ENCODE data around the gene FNBP1. TPM values are rescaled to one million over a fixed set of nuclear protein-coding genes. Genes with fewer than 3 reads are reported as not detected.
"Not testable (repeated sequence)": the region's sequence is repeated elsewhere in the genome, so short reads cannot be mapped to it uniquely, and the experiment has no call there.

Gene FNBP1
- total RNA-seq, 1 donor from 2014 or later, result 12.7 TPM

DNA sequence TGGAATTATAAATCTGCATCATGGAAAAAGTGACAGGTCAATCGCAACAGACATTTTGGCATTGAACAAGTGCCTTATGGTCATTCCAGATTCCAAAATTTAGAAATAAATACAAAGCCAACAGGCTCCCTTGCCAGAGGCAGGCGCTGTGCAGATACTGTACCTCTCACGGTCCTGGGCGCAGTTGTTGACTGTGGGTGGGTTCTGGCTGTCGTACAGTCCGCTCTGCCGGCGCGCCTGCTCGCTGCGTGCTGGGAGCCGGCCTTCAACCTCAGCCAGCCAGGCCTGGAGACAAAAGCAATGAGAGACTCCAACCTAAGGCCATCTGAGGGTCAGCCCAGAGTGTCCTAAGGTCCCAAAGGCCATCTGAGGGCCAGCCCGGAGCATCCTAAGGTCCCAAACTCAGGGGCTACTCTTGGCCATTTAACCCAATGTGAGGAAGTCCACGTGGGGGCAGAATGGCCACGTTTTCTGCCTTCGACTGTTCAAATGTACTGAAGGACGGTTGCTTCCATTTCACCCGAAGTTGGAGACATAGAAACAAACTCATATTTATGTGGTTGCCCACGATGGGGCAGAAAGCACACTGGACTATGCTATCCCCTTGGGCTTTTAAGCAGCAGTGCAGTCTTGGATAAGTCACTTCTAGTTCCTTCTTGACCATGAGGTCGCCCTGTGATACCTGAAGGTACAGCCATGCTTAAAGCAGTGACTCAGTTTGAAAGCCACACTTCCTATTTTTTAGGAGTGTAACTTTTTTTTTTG lies 142.5 kb downstream of the FNBP1 start:
- ATAC-seq, result no peak
- DNase-seq (ENCODE audit: low spot score), result no peak

DNA sequence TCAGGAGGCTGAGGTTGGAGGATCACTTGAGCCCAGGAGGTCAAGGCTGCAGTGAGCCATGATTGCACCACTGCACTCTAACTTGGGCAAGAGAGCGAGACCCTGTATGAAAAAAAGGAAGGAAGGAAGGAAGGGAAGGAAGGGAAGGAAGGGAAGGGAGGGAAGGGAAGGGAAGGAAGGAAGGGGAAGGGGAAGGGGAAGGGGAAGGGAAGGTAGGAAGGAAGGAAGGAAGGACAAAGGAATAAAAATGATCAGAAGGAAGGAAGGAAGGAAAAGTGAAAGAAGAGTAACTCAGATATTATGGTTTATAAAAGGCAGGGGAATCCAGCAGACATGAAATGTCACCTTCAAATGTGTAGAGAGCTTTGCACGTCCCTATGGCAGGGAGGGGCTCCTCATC lies 143.4 kb downstream of the FNBP1 start:
- ATAC-seq (no peak), DNase-seq (ENCODE audit: low spot score) (no peak)

DNA sequence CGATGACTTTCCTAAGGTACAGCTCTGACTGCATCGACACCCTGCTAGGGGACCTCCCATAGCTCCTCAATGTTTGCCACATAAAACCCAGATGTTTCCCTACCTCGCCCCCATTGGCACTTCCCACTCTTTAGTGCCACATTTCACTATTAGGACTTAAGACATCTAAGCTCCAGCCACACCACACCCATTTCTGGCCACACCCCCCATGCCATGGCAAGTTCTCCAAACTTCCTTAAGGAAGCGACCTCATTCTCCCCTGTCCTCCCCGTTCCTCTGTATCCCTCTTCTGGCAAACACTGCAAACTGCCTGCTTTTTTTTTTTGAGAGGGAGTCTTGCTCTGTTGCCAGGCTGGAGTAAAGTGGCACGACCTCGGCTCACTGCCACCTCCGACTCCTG lies 144.8 kb downstream of the FNBP1 start:
- DNase-seq (ENCODE audit: low spot score), result no peak
- ATAC-seq, result no peak

DNA sequence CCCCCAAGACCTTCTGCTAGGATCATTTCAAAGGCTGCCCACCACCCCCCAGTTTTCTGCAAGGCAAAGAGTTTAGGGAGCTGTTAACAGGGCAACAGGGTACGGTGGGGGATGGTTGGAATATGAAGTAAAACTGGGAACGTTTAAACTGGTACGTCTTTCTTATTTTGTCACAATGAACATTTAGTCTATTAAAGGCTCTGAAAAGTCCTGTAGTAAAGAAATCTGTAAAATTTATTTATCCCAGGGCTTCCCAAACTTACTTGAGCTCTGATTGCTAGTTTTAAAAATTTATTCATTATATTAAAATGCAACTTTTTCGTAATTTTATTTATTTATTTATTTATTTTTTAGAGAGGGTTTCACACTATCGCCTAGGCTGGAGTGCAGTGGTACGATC lies 145.7 kb downstream of the FNBP1 start:
- ATAC-seq (no peak), DNase-seq (ENCODE audit: low spot score) (no peak)

DNA sequence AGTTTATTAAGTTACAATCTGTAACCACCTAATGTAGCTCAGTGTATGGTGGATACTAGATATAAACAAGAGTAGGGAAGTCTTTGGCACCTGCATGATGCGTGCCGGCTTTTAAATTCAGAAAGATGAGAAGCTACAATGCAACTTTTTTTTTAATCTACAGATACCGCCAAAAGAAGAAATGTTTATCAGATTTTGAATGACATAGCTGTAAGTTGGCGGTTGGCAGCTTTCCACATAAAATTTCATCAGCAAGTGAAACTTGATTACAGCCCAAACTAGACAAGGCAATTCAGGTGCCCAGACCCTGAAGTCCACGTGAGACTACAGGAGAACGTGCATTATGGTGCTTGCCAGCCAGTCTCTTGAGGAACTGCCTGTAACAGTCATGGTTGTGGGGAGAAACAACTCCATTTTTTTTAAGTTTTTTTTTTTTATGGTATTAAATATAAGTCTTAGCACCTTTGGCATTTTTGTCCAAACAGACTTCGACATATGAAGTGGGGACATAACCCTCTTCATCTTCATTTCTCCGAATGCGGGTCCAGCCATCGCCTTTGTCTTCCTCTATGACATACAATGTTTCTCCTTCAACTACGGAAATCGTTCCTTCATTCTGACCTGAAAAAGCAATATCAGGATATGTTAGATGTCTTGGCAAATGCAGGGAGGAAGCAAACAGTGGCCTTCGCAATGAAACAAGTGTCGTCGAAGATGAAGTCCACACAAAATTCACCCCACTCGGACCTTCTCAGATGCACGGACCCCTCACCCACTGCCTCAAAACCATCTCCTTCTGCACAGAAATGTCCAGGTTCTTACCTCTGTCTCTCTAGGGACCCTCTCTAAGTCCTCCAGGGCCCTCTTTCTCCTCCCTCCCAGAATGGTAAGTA lies 147.4 kb downstream of the FNBP1 start:
- DNase-seq (ENCODE audit: low spot score) (no peak), ATAC-seq (no peak)

DNA sequence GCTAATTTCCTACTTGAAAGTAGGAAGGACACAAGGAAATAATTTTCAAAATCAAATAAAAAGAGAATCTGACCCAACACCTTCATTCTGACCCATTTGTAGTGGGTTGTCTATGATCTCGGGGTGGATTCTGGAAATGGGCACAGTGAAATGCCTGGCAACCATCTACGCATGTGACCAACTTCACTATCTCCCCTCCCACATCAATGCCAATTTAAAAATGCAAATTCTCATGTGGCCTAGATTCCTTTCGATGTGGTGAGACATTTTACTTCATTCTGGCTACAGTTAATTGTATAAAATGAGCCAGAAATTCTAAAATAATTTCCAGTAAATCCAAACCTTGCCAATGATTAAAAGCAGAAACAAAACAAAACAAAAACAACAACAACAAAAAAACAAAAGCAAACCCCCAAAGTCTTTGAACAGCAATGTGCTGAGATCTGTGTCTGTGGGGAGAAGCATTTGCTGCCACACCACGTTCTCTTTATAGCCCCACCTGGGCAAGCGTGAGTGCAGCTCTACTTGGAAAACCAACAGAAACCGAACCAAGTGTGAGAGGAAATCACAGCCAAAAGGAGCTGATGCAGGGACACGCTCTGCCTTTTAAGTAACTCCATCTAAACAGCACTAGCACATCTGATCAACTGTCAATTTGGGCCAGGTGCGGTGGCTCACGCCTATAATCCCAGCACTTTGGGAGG lies 148.7 kb downstream of the FNBP1 start:
- ATAC-seq (no peak), DNase-seq (ENCODE audit: low spot score) (no peak)

DNA sequence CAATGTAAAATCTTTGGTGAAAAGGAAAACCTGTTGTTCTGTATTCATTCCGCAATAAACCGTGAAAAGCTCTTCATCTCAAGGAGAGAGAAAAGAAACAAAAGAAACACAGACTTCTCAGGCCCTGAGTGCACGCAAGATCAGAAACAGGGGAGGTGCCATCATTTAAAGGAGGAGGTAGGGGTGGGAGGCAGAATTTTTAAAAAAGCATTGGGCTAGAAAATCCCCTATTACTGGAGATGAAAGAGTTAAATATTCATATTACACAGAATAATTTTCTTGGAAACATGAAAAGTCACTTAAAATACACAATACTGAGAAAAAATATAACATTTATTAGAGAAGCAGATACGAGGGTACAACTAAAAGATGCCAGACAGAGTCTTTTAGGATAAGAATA lies 151.4 kb downstream of the FNBP1 start:
- ATAC-seq (no peak), DNase-seq (ENCODE audit: low spot score) (no peak)

DNA sequence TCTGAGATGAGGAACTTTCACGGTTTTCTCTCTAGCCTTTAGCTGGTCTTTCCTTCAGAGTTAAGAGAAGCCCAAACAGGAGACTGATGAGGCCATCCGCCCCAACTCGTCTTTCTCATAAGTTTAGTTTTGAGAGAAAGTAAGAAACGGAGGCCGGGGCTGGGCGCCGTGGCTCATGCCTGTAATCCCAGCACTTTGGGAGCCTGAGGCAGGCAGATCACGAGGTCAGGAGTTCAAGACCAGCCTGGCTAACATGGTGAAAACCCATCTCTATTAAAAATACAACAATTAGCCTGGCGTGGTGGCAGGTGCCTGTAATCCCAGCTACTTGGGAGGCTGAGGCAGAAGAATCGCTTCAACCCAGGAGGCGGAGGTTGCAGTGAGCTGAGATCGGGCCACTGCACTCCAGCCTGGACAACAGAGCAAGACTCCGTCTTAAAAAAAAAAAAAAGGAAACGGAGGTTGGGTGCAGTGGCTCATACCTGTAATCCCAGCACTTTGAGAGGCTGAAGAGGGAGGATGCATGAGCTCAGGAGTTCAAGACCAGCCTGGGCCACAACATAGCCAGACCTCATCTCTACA lies 152.2 kb downstream of the FNBP1 start:
- not testable (repeated sequence) for DNase-seq (ENCODE audit: low spot score); ATAC-seq

DNA sequence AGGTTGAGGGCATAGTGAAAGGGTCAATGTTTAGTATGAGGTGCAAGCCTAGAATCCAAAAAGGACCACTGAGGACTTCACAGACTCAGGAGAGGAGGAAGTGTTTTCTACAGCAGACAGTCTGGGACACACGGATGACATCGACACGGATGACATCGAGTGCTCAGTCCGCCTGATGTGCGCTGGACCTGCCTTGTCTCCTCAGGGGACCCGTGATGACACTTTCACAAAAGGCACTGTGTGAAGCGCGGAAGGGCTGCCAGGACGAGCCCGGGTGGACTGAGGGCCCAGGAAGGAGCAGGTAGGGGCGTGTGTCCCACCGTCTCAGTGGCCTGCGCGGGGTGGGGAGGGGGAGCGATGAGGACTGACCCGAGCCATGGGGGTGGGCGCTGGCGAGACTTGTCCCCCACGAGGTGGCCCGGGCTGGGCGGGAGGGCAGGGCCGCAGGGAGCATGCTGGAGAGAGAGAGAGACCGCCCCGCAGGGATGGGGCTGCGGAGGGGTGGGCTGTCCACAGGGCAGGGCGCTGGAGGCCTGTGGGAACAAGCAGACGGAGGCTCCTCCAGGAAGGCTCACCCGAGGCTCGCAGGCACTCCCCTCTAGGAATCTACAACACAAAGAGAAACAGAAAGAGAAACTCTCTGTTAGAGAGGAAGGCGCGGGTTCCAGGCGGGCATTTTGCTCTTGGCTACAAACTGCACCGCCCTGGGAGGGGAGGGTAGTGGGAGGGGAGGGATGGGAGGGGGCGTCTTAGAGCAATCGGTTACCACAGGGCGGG lies 152.9 kb downstream of the FNBP1 start:
- ATAC-seq (no peak), DNase-seq (ENCODE audit: low spot score) (no peak)

DNA sequence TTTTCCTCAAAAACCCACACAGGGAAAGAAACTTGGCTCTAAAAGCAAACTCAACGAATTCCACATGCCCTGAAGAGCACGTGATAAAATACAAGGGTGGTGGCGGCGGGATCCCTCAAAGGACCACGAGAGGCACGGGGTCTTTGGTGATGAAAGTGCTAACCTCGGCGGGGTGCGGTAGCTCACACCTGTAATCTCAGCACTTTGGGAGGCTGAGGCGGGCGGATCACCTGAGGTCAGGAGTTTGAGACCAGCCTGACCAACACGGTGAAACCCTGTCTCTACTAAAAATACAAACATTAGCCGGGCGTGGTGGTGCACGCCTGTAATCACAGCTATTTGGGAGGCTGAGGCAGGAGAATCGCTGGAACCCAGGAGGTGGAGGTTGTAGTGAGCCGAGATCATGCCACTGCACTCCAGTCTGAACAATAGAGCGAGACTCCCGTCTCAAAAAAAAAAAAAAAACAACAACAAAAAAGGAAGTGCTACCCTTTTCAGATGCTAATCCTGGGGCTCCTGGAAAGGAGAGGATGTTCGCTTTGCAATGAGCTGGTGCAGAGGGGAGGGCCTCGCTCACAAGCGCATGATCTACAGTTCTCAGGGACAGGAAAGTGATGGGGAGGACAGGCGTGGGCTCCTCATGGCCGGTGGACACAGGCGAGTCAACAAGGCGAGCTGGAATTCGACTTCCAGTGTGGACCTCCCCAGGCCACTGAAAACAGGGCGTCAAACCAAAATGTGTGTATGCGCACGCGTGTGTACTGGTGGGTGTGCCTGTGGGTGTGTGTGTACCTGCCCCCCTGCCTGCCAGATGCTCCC lies 153.7 kb downstream of the FNBP1 start:
- DNase-seq (ENCODE audit: low spot score) (no peak), ATAC-seq (no peak)

DNA sequence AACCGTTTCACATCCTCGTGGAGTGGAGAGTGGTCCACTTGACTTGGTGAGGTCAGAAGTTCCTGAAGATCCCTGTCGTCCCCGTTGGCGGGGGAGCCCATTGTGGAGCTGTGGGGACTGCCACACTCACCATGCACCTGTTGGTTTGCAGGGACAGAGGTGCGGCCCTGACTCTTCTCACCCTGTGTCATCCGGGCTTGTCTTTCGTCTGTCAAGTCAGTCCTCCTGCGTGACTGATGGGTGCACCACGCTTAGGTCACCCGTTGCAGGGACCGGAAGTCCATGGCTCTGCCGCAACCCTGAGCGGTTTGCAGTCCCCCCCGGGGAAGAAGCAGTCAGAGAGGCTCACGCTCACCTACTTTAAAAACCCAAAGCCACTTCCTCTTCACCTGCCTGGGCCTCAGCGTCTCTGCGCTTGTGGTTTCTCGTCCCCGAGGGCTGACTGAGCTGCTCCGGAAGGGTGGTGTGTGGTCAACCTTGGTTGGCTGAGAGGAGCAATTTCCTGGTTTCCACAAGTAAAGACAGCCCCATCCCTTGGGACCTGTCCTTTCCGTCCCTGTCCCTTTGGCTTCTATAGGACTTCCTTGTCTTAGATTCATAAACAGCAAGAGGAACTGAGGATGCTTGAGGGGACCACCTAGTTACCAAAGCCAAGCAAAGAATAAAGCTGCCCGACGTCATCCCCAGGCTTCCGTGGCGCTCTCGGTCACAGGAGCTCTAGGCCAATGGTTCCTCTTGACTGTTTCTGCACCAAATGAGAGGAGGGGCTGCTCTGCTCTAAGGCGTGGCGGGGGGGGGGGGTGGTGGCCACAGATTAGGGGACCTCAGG lies 154.5 kb downstream of the FNBP1 start:
- peak; percentile 65 for DNase-seq (ENCODE audit: low spot score)
- ATAC-seq, result no peak

DNA sequence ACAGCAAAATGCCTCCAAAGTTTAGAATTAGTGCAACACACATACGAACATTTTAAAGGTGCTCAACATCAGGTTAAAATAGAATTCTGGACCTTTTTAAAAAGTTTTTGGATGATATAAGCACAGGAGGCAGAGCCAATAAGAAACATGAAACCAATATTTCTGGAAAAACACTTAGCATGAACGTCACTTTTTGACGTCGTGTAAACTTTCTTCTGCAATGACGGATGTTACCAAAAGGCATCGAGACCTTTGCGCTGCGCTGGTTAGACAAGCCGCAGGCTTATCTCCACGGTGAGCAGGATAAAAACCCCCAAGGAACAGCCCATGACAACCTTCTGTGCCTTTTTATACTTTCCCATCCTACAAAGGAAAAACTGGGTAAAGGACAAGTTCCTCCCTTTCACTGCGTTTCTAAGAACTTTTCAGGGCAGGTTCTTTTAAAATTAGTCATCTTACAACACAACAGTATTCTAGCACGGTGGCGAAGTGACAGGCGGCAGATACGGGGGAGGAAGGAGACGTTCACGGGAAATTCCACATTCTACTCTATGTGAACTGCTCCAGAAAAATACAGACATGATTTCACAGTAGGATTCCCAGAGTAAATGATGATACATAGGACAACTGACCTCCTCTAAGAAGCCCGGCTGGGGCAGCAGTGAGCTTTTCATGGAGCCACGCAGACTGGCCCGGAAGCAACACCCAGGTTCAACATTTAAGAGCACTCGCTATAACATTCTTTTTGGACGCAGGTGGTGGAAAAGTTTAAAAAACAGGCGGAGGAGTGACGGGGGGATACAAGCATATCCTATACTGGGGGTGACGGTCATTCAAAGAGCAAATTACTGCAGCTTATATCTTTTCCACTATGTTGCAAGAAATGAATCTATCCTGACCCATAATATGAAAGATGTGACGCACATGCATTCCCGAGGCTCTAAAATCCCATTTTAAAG lies 155.4 kb downstream of the FNBP1 start:
- DNase-seq (ENCODE audit: low spot score) (no peak), ATAC-seq (no peak)

DNA sequence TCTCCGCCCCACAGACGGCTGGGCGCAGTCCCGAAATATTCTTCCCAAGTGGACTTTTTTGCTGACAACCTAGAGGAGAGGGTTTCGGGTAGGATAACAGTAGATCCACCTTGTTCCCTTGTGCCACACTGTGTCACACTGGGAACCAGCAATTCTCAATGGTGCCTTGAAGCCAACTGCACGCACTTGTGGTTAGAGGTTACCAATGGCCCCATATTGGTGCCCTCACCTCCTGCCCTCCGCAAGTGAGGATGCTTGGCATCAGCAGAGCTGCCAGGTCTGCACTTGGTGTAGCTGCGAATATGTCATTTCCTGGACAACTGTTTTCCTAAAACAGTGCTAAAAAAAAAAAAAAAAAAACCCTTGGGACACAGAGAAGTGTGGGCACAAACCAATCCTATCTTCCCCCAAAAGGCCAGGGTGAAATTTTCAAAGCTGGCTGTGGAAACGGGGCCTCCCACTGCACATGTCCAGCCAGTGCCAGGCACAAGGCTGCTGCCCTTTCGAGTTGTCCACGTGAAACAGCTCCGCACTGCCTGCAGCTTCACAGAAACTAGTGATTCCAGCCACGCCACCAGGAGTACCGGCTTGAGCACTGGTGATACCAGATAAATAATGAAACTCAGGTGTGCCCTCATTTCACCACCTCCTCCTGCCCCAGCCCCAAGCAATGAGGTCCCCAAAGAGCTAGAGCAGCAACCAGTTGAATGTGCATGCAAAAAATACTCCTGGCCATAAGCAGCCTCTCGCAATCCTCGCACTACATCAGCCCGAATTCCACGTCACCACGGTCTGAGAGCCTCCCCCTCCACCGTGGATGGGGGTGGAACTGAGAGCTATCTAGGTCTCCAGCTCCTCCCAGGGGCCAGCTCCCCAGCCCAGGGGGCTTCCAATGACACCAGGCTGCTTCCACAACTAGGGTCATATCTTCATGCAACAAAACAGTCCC lies 156.5 kb downstream of the FNBP1 start:
- DNase-seq (ENCODE audit: low spot score) (no peak), ATAC-seq (no peak)

DNA sequence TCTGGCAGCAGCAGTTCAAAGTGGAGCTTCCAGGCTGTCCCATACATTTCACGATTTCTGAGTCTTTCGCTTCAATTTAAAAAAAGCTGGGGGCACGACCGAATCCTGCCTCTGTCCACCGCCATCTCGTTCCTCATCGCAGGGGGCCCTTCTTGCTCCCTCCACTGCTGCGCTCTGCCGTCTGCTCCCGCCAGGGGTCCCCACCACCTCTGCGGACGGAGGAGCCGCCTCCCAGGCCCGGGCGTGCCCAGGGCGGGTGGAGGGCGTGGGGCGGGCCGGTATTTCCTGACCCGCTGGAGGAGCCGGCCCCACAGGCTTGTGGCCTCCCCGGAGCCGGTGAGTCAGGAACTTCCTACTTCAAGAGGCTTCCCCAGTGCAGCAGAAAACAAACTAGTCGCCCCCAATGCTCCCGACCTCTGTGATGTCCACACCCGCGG lies 157.3 kb downstream of the FNBP1 start:
- ATAC-seq (peak; percentile 87), DNase-seq (ENCODE audit: low spot score) (peak; percentile 87)

DNA sequence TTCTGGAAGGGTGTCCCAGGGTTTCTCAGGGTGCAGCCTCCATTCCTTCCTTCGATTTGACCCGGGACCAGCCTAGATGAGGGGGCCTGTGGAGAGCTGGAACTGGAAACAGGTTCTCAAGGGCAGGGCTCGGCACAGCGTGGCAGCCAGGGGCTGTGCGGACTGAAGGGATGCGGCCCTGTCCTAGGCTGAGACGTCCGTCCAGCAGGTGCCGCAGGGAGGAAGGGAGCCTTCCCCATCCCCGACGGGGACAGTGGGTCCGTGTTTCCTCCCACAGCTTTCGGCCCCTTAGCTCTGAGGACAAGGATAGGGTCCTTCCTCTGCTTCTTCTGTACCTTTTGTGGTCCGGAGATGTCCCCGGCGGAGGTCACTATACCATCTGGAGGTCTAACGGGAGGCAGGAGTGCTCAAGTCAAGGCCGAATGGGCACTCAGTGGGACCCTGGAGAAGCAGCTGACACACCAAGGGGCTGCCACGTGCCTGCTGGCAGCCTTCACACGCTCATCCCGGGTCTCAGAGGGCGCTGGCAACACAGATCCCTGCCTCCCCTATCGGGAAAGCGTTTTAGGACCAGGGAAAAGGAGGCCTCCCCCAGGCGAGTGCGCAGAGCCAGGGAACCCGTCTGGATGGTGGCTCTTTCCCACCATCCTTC lies 157.8 kb downstream of the FNBP1 start:
- ATAC-seq, result peak; percentile 69

More for the DNA sequence above, 157.8 kb downstream of the FNBP1 start:
- DNase-seq (ENCODE audit: low spot score), result peak; percentile 64
